Activated T-cell treated with anti-CD3 and anti-CD28 coated beads, Interleukin-2, amount 50 U/mL, for 1 hour (primary cell): ENCODE results near the gene CRIM1.

ENCODE experiments used
- DNase-seq: peaks from one replicate; pipeline ENCODE4 v3.0.0-alpha.2; 2020

Gene CRIM1

GRCh38 chr2:36486521-36487044, 131.0 kb downstream of the CRIM1 start:
- DNase-seq = no peak

DNA sequence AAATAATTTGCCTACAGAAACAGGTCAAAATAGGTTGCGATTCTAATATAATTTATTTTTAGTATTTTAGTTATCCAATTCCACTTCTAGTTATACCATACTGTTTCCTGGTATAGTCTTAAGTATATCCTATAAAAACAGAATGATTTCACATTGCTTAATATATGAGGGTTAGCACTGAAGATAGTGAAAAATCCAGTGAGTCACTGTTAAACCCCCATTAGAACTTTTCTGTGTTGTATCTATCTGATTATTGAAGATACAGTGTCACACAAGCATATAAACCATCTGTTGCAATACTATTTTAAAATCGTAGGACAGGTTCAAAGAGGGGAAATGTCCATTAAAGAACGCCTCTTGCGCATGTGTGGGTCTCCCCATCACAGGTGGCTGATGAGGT, 132.4 kb downstream of the CRIM1 start:
- DNase-seq = no peak

DNA sequence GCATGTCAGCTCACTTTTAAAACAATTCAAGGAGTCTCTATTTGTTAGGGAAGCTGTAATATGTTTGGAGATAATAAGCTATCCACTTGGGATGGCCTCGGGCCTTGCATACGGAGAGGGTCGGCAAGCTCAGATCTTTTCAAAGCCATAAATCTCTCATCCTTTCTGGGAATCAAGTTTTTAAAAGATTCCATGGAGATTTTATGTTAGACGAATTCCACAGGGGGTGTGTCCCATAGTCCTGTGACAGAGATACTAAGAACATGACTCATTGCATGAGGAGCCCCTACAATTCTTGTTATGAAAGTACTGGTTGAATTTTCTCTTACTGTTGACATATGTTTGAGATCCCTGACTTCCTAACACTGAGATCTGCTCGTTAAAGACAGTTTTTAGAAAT, 133.7 kb downstream of the CRIM1 start:
- DNase-seq = no peak

GRCh38 chr2:36490749-36491148, 135.2 kb downstream of the CRIM1 start:
- DNase-seq = no peak

DNA sequence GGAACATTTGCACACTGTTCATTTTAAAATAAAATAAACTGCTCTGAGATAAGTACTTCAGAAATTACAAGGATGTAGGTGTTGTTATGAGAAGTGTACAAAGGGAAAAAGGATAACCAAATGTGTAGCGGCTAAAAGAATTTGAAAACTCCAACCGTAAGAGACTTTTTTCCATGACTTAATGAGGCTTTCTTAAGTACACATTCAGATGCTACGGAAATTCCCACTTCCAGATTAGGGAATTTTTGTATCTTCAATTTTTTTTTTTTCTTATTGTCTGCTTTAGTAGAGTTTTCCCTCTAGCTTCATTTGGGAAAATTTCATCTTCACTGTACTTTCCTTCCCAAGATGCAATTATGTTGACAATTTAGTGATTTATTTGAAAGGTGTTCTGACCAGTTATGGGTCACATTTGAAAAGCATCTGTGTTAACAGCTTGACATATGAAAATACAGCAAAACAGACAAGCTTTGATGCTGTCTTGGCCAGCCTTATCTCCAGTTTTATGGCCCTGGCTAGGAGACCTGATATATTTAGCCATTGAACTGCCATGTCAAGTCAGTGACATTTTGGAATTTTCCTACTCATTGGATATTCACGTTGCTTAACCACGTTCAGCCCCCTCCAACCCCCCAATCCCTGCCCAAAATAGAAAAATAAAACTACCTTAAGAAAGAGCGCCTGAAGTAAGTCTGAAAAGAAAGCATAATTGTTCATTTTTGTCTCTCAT, 136.8 kb downstream of the CRIM1 start:
- no peak for DNase-seq

GRCh38 chr2:36493306-36493705, 137.7 kb downstream of the CRIM1 start:
- no peak for DNase-seq

- DNase-seq = no peak
Observed at GRCh38 chr2:36497570-36498163, 142.1 kb downstream of the CRIM1 start.

DNA sequence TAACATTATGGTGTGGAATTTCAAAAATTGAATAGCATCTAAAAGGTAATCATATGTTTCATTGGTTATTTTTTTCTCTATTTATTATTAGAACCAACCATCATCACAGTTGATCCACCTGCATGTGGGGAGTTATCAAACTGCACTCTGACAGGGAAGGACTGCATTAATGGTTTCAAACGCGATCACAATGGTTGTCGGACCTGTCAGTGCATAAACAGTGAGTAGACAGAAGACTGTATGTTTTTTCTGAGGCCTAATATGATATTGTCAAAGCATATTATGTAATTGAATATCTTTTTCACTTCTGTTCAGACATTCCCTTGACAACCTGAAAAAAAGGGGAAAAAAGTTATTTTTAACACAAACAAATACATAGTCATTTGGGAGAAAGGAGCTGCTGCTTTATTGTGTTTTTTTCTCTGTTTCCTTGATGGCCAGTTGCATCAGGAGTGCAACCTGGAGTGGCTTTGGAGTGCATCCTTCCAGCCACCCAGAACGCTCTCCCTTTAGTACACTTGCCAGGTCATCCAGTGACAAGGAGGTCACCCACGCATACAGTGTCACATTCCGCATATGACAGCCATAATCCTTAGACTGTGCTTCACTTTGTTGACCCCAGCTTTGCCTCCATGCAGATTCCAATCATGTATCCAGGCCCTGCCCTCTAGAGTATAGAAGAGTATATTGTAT, 143.7 kb downstream of the CRIM1 start:
- DNase-seq = no peak

DNA sequence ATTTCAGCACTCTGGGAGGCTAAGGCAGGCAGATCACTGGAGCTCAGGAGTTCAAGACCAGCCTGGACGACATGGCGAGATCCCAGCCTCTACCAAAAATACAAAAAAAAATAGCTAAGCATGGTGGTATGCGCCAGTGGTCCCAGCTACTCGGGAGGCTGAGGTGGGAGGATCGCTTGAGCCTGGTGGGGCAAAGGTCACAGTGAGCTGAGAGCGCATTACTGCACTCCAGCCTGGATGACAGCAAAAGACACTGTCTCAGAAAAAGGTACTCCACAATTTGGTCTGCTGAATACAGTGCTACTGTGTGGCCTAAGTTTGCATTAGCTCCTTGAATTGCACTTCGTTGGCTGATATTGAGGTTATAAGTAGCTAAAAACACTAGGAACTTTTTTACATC, 144.5 kb downstream of the CRIM1 start:
- no peak for DNase-seq

- no peak for DNase-seq
Observed at GRCh38 chr2:36502081-36502480, 146.5 kb downstream of the CRIM1 start.

GRCh38 chr2:36507408-36507812, 151.8 kb downstream of the CRIM1 start:
- DNase-seq = no peak

DNA sequence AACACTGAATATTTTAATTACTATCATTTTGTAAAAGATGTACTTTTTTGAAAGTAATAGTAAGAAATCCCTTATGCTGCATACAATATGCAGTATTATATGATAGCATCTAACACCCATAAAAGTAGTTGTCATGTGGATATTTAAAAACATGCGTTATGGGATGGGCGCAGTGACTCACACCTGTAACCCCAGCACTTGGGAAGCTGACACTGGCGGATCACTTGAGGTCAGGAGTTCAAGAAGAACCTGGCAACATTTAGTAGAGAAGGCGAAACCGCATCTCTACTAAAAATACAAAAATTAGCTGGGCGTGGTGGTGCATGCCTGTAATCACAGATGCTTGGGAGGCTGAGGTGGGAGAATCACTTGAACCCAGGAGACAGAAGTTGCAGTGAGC, 153.5 kb downstream of the CRIM1 start:
- DNase-seq = no peak

GRCh38 chr2:36511858-36512603, 156.5 kb downstream of the CRIM1 start:
- DNase-seq = no peak

DNA sequence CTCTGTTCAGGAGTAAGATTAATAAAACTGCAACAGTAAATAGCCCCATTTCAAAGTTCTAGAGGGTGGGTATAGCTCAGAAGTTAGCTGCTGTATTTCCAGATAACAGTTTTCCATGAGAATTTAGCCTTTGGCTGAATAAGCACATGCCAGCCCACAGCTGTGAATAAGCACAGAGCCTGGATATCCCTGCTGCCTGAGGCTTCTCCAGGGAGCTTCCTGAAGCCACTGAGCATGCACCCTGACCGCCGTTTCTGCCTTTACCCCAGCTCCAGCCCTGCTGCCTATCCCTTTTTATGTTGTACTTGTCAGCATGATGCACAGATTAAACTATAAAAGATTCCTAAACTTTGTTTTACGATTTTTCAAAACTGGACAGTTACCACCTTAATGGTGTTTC, 157.1 kb downstream of the CRIM1 start:
- no peak for DNase-seq

DNA sequence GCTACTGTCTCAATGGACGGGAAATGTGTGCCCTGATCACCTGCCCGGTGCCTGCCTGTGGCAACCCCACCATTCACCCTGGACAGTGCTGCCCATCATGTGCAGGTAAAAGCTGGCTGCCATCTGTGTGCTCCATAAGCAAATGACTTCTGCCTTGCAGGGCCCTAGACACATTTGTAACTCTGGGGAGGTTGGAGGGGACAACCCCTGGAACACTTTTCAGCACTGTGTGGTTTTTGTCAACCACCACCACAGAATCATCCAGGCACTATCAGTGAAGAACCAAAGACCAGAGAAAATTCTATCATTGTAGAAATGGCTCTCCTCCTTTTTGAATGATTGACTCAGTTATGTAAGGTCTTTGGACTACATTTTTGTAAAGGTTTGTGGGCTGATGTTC, 158.1 kb downstream of the CRIM1 start:
- no peak for DNase-seq

- DNase-seq = no peak
Observed at GRCh38 chr2:36515538-36515937, 160.0 kb downstream of the CRIM1 start.

GRCh38 chr2:36516136-36516870, 160.7 kb downstream of the CRIM1 start:
- no peak for DNase-seq

DNA sequence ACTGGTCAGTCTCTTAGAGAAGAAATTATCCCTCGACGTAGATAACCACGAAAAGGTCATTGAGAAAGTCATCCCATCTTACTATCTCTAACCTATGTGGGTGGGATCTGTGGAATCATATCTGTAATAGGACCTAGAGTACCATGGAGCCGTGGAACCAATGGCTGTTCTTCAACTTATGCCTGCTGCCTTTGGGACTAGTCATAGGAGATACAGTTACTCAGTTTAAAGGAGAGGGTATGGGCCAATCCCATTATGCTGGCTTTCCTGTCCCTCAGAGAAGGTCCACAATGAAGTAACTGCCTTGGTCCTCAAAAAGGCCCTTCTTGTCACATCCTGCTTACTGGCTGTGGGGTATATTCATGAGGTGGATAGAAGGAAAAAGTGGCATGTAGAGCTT, 164.9 kb downstream of the CRIM1 start:
- DNase-seq = no peak

DNA sequence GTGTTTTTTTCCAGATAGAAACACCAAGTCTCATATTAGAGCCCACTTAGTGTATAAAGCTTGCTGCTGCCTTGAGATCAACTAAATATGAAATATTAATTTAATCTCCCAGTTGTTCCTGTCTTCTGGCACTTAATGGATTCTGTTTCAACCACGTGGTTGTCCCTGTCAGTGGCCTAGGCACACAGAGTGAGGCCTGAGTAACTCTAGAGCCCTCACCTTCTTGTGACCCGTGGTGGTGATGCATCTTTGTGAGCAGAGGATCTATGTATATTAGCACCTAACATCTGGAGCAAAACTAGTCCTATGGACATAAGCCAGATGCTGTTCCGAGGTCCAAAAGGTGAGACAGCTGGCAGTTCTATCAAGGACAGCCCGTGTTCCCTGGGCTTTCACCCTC, 167.6 kb downstream of the CRIM1 start:
- no peak for DNase-seq

DNA sequence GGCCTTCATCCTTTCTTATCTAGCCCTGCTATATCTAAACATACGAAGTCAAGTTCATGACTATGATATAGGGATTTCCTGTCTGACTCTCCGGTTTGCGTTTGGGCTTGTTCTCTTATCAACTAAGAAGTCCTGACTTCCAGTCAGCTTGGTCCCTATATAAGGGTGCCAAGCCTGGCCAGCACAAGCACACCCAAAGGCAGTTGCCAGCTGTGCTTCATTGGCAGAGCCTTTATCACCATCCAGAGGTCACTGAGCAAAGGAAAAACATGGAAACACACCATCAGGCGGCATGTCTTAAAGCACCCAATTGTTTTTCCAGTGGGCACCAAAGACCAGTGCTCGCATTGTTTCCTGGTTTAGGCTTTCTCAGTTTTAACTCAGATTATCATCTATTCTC, 169.7 kb downstream of the CRIM1 start:
- DNase-seq = no peak

- DNase-seq = no peak
Observed at GRCh38 chr2:36526226-36526625, 170.6 kb downstream of the CRIM1 start.

DNA sequence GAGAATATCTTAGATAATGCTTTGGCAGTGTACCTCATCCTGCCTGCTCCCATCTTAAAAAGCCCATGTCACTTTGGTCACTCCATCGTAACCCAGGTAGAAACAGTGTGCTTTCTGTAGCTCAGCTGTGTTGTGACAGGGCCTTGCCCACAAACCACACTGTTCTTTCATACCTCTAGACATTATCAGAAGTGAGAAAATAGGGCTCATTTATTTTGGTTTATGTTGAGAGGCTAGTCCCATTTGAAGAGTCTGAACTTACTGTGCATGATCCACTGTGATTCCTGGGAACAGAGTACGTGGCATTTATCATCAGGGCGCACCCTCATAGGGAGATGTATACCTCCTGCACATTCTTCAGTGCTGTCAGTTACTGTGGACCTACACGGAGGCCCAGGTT, 172.7 kb downstream of the CRIM1 start:
- DNase-seq = no peak
